Heart right ventricle (tissue), 16 donors: ENCODE results near the gene SLC1A7. TPM values are rescaled to one million over a fixed set of nuclear protein-coding genes. Genes with fewer than 3 reads are reported as not detected.

ENCODE experiments used
- ATAC-seq, 8 donors: fragments of 200-7000 bp; cut with Tn5 transposase; one replicate each; pipeline ENCODE4 v1.9.1; 2020; ENCODE audit warnings: mild to moderate bottlenecking in 8 of 8, moderate library complexity in 8 of 8, moderate number of reproducible peaks in 1 of 8
- DNase-seq, 2 donors: peaks; one replicate each; pipeline ENCODE4 v3.0.0-alpha.2; 2020
- H3K27ac ChIP-seq, 10 donors: fragments of 200-600 bp; sonication (generic) in 2 of 10; one replicate each; pipeline versions ENCODE4 v1.5.0 to v1.8.0; 2020 to 2022; ENCODE audit warnings: mild to moderate bottlenecking in 3 of 10
- H3K27me3 ChIP-seq, 7 donors: fragments of 200-600 bp; one replicate each; pipeline ENCODE4 v1.8.0; 2021 to 2022; ENCODE audit warnings: mild to moderate bottlenecking in 2 of 7
- H3K36me3 ChIP-seq, 9 donors: fragments of 200-600 bp; sonication (generic) in 1 of 9; one replicate each; pipeline versions ENCODE4 v1.5.0 to v1.8.0; 2020 to 2022; ENCODE audit warnings: mild to moderate bottlenecking in 2 of 9
- H3K4me1 ChIP-seq, 9 donors: fragments of 200-600 bp; sonication (generic) in 1 of 9; one replicate each; pipeline versions ENCODE4 v1.5.0 to v1.8.0; 2020 to 2022; ENCODE audit warnings: mild to moderate bottlenecking in 4 of 9
- H3K4me3 ChIP-seq, 10 donors: fragments of 200-600 bp; sonication (generic) in 2 of 10; one replicate each; pipeline versions ENCODE4 v1.5.0 to v1.8.0; 2020 to 2022; ENCODE audit warnings: mild to moderate bottlenecking in 7 of 10, moderate library complexity in 2 of 10
- H3K9me3 ChIP-seq, 11 donors: fragments of 200-600 bp in 10 of 11; sonication (generic) in 2 of 11; one replicate each; pipeline versions ENCODE4 v1.5.0 to v1.8.0; 2013 to 2022; ENCODE audit warnings: mild to moderate bottlenecking in 2 of 11, control low read depth in 1 of 11, moderate library complexity in 1 of 11
- WGBS, 2 donors: extraction: QIAGEN DNeasy Blood & Tissue Kit; methylation state at CpG; one replicate each; pipeline ENCODE4 v1.1.7; 2013; ENCODE audit warnings: inconsistent platforms in 1 of 2; 5-methylcytosine and 5-hydroxymethylcytosine counted together
- intact Hi-C, 10 donors: fragments of 100-400 bp; cut with DNase I; formaldehyde crosslinking; loops; one replicate each; pipeline versions ENCODE4 v1.11.1 to v1.14.2; 2022
- polyA plus RNA-seq, 2 donors: library from polyadenylated mRNA; stranded (reverse); fragments of 200-250 nt; gene quantifications; one replicate each; pipeline ENCODE4 v1.2.3, GENCODE V29; 2013
- total RNA-seq, 10 donors: library from RNA; stranded (reverse); fragmentation: NEBNext Ultra II Directional in 3 of 10; extraction: Animal tissue kit (Norgen Biotek cat#: 25700) in 3 of 10; gene quantifications; one replicate each; pipeline versions ENCODE4 v1.2.1 to v1.2.4, GENCODE V29; 2021 to 2023
- TF ChIP-seq, protein P1 (sequence below), 9 donors: fragments of 200-600 bp; sonication (generic) in 2 of 9; IDR thresholded peaks; one replicate each; pipeline versions ENCODE4 v1.5.0 to v1.8.0; 2021 to 2022; ENCODE audit warnings: antibody characterized with exemption in 9 of 9, mild to moderate bottlenecking in 5 of 9, moderate library complexity in 1 of 9
- donor health status: Arrhythmogenic right ventricular cardiomyopathy.
- donor health status: ischemic (EF 13 %, LVEDD 7.1; RV severe dilation, severe dysfunction).
- donor health status: healthy with polysubstance abuse.
- donor health status: DM: no; HTN: yes; CAD: no.
- donor health status: DM: no; HTN: no; CAD: no.
- donor health status: ischemic (EF 25% LVEDD 6.9; RV normal size, moderate dysfunction).
- donor health status: ischemic (EF 25% LVEDD 5.7; RV mildly dilated, moderate dysfunction).
- donor health status: healthy.
- donor health status: DM: yes; HTN: yes; CAD: no.
- donor health status: Ischemic cardiomyopathy.
- donor health status: ischemic (EF 35%, LVEDD 5.7; RV mildly dilated, moderate dysfunction).
- donor health status: nonischemic (EF 11% LVEDD 7.7; RV severe dilation, severe dysfunction).
- donor health status: DM: yes; HTN: yes; CAD: no.
- donor health status: PGD.
- donor health status: ischemic (EF 29% LVEDD 5.4; RV normal size, mild dysfunction).
- donor health status: nonischemic (EF 23%, LVEDD 6.1; RV moderate dilation, normal function).

SLC1A7 gene
- total and polyA plus RNA-seq, 12 donors, result 0.04 to 2.0 (median 0.42) TPM

DNA sequence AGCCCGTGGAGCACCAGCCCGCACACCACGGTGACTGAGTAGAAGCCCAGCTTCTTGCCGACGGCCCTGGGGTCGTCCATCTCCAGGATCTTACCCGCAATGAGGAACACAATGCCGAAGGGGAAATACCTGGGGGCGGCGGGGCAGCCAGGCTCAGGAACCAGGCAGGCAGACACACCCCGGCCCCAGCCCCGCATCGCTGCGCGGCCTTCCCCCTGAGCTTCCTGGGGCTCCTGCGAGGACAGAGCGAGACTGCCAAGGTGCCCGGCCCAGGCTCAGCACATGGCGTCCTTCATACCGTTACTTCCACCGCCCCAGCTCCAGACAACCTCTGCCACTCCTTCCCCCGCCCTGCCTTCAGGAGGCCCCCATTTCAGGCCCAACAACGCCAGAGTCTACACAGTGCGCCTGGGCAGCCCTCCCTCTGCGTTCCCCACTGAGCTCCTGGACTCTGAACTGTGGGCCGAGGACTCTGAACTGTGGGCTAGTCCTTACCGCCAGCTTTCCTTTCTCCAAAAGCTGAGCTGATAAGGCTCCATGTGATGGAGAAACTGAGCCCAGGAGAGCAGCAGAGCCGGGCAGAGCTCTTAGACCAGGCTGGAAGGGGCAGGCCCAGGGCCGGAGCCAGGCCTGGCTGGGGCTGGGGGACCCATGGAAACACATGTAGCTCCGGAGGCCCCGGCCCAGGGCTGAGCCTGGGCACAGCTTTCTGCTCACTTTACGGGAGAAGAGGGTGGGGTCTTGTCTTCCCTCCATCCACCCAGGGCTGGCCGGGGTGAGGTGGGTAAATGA is 49.6 kb downstream of the SLC1A7 start:
- Histone ChIP-seq H3K4me1 (peaks cover 7 to 35% (median 20%) of the 10 kb centered on the region in 9 donors), H3K36me3 (no peaks in the 10 kb centered on the region), H3K27me3 (no peaks in the 10 kb centered on the region), H3K4me3 (no peak overlapping the region), H3K27ac (peak overlapping the region in 1 of 10 donors; percentile 9), H3K9me3 (peaks cover 0 to 15% (median 0%) of the 10 kb centered on the region in 11 donors)
- WGBS, 2 donors, result 92% methylated on average over 33 of the region's 33 CpGs
- ATAC-seq (no peak), DNase-seq (no peak)
- TF ChIP-seq, protein P1, sequence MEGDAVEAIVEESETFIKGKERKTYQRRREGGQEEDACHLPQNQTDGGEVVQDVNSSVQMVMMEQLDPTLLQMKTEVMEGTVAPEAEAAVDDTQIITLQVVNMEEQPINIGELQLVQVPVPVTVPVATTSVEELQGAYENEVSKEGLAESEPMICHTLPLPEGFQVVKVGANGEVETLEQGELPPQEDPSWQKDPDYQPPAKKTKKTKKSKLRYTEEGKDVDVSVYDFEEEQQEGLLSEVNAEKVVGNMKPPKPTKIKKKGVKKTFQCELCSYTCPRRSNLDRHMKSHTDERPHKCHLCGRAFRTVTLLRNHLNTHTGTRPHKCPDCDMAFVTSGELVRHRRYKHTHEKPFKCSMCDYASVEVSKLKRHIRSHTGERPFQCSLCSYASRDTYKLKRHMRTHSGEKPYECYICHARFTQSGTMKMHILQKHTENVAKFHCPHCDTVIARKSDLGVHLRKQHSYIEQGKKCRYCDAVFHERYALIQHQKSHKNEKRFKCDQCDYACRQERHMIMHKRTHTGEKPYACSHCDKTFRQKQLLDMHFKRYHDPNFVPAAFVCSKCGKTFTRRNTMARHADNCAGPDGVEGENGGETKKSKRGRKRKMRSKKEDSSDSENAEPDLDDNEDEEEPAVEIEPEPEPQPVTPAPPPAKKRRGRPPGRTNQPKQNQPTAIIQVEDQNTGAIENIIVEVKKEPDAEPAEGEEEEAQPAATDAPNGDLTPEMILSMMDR (IDR thresholded peaks at IDR 0.05), result no peak
- intact Hi-C loops, result no loop called here

DNA sequence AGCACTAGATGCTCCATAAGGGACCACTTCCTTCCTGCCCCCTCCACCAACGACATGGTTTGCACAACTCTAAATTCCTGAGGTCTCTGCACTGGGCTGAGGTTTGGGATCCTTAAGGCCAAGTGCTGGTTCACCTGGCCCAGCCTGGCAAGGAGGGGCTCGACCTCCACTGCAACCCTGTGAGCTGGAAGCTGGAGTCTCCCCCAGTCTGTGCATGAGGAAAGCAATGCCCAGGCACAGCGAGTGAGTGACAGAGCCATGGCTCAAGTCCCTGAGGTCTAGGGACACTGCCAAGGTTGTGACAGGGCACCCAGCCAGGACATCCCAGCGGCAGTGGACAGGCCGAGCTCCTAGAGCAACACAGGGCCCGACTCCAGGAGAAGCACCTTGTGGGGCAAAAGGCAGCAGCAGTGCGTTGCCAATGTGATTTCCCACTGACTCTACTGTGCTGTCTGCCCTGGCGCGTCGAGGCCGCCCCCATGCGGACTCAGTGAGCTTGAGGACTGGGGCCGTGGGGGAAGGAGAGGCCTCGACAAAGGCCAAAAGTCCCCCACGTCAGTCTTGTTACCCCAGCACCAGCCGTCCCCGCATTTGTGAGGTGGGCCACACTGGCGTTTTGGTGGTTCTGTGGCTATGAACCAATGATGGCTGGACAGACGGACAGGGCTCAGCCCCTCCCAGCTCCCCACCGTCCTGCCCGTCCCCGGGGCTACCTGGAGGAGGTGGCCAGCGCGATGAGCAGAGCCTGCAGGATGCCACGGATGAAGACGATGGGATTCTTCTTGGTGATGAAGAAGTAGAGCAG is 50.4 kb downstream of the SLC1A7 start:
- H3K4me3 ChIP-seq, result no peak overlapping the region
- intact Hi-C loops, result no loop called here
- no peaks in the 10 kb centered on the region for H3K27me3 ChIP-seq
- peaks cover 7 to 37% (median 20%) of the 10 kb centered on the region in 9 donors for H3K4me1 ChIP-seq
- DNase-seq, result peak; percentile 74 to 80
- ATAC-seq, result peak; percentile 18 to 83 (median 73)
- H3K36me3 ChIP-seq, result no peaks in the 10 kb centered on the region
- 74 to 77% methylated on average over 26 of the region's 26 CpGs for WGBS, 2 donors
- peaks cover 0 to 13% (median 0%) of the 10 kb centered on the region in 11 donors for H3K9me3 ChIP-seq
- H3K27ac ChIP-seq, result peak overlapping the region in 4 of 10 donors; percentile 5 to 70 (median 29)
- TF ChIP-seq, protein P1 (IDR thresholded peaks at IDR 0.05), result peak in 2 of 9 donors; percentile 4 to 16

DNA sequence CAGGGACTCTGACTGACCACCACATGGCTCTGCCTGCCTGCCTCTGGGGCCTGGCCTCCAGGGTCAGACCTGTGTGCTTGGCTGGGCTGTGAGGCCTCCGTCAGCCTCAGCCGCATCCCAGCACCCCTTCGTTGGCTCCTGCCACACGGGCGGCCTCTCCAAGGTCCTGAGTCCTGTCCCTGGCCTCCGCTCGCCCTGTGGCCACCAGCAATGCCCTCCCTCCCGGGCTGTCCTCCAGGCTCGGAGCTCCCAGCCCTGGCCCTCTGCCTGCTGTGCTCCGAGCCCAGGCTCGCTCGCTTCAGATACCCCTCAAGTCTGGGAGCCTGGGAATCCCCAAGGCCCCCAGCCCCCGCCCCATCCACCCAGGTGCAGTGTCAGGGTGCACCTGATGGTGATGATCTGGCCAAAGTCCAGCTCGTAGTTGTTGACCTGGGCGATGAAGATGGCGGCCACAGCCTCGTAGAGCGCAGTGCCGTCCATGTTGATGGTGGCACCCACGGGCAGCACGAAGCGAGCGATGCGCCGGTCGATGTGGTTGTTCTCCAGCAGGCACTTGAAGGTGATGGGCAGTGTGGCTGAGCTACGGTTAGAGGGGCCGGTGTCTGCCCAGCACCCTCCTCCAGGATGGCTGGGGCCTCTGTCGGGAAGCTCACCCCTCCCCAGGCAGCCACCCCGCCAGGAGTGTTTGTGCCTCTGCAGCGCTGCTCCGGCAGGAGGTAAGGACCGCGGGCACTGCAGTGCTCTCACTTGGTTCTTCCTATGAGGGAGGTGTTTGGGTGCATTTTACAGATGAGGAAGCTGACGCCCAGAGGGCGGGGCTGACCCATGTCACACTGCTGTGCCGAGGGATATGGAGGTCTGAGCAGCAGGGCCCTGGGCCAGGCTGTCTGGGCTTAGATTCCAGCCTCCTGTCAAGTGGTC is 52.0 kb downstream of the SLC1A7 start:
- H3K27ac ChIP-seq, result peak overlapping the region in 6 of 10 donors; percentile 7 to 70 (median 39)
- H3K4me1 ChIP-seq, result peaks cover 7 to 50% (median 27%) of the 10 kb centered on the region in 9 donors
- TF ChIP-seq, protein P1 (IDR thresholded peaks at IDR 0.05), result no peak
- 82 to 85% methylated on average over 37 of the region's 37 CpGs for whole genome bisulfite sequencing, 2 donors
- no peaks in the 10 kb centered on the region for H3K9me3 ChIP-seq
- intact Hi-C loops, result no loop called here
- H3K4me3 ChIP-seq, result peak overlapping the region in 3 of 10 donors; percentile 10 to 38 (median 27)
- peak in 7 of 8 donors; percentile 18 to 47 (median 28) for ATAC-seq
- H3K27me3 ChIP-seq, result no peaks in the 10 kb centered on the region
- H3K36me3 ChIP-seq, result no peaks in the 10 kb centered on the region
- DNase-seq, result peak in 1 of 2 donors; percentile 60
